Measurements from ENCODE around the gene TCL1A.
"Not testable (repeated sequence)": the region's sequence is repeated elsewhere in the genome, so short reads cannot be mapped to it uniquely, and the experiment has no call there.

The TCL1A gene

DNA sequence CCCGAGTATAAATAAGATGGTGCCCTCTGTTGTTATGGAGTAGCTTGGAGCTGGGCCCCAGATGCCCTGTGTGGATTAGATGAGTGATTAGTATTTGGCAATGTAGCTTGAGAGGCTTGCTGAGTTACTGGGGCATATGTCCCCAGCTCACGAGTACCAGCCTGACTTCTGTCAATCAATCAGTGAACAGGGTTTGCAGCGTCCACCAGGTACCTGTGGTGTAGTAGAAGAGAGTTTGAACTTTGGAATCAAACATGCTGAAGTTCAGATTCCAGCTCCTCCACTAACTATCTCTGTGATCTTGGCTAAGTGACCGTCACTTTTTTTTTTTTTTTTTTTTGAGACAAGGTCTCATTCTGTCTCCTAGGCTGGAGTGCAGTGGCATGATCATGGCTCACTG is 39.3 kb downstream of the TCL1A start:
- no peak for DNase-seq

DNA sequence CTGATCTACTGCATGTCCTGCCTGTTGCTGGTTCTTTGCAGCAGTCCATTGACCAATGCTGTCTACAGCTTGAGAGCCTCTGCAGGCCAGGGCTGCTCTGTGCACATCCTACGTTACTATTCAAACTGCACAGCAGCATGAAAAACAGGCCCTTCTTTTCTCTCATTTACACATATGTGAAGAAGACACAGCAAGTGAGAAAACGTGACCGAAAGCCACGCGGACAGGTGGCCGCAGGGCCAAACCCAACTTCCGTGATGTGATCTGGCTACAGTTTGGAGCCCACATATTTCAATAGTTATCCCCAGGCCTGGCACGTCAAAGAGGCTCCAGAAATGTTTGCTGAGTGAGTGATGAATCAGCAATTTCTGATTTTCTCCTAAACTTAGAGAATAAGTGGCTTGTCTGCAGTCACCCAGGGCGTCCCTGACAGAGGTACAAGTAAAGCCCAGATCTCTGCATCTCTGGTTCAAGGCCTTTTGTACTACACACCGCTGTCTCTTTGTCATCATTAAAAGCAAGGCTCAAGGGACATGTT is 45.6 kb downstream of the TCL1A start:
- no peak for DNase-seq

DNA sequence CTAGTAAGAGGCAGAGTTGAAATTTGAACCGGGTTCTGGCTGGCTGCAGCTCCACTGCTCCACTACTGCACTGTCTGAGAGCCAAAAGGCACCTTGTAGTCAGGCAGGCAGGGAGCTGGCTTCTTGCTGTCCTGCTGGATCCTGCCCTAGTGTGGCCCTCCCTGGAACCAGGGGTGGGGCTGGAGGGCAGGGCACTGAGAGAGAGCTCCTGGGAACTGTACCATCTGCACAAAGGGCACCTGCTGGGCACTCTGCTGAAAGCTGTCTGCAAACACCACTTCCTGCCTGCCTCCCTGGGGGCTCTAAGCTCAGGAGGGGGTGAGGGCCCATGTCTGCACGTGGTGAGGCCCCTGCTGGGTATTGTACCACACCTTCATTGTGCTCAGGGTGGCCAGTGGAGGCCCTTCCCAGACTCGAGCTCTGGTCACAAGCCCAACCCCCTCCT is 46.7 kb downstream of the TCL1A start:
- DNase-seq, result no peak

DNA sequence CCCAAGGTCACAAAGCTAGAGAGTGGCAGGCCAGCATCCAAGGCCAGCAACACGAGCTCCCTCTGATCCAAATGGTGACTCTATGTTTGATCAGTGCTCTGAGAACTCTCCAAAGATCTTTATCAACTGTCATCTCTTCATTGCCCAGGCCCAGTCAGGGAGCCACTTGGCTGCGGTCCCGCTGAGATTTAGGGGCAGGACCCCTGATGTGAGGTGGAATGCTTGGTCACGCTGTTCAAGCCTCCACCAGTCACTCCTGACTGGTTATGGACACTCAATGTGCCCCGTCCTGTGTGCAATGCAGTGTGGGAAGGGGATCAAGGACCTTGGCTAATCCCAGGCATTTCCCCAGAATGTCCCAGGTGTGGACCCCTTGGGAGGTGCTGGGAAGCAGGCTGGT is 47.5 kb downstream of the TCL1A start:
- no peak for DNase-seq

DNA sequence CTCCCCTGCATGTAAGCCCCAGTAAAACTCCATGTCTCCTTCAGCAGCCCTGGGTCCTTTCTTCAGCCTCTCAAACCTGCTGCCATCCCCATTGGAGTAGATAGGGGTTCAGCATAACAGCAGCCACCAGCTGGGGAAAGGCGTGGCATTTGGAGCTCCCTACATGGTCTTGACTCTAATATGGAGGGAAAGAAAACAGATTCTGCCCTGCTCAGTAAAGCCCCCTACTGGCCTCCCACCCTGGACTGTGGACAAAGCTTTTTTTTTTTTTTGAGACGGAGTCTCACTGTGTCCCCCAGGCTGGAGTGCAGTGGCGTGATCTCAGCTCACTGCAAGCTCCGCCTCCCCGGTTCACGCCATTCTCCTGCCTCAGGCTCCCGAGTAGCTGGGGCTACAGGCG is 48.4 kb downstream of the TCL1A start:
- DNase-seq, result not testable (repeated sequence)

DNA sequence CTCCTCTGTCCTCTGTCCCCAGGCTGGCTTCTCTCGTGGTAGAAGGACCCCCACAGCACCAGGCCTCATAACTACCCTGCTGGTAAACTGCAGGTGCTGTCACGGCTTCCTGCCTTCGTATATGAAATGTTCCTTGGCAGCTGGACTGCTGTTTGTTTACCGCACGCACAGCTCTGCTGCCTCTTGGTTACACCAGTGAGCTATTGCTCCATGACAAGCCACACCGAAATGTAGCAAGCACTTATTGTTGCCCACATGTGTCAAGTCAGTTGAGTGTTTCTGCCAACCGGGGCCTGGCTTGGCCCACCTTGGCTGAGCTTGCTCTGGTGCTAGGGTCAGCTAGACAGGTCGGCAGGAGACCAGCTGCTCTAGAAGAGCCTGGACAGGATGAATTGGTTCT is 49.4 kb downstream of the TCL1A start:
- no peak for DNase-seq

DNA sequence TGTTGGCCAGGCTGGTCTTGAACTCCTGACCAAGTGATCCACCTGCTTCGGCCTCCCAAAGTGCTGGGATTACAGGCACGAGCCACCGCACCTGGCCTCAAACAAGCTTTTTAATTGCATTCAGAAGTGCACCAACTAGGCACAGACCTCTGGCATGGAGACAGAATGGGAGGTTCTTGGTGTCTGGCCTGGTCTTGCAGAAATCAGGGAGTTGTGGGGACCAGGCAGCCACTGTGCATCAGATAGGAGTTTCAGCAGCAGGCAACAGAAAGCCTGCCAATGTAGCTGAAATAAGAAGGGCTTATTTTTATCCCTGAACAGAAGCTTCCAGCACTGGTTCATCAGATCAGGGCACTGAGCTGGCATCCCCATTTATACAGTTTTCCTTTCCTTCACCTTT is 49.9 kb downstream of the TCL1A start:
- DNase-seq, result no peak

DNA sequence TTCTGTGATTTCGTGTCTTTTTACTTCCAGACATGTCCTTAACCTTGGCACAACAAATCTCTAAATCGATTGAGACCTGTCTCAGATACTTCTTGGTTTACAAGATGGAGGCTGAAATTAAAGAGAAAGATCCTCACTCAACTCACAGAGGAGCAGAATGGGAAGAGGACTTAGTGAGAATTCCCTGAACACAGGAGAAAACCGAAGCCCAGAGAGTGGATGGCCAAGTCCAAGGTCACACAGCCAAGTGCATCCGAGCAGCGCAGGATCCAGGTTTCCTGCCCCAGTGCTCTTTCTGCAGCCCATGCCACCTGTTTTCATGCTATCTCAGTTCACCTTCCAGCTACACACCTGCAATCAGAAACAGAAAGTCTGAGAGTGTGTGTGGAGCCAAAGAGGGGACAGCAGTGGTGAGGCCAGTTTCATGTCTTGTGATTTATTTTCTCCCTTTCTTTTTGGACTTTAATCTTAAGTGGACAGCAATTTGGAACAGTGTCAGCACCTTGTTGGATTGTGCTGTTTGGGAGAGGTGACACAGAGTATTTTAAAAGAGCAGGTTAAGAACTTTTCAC is 50.6 kb downstream of the TCL1A start:
- DNase-seq, result no peak

DNA sequence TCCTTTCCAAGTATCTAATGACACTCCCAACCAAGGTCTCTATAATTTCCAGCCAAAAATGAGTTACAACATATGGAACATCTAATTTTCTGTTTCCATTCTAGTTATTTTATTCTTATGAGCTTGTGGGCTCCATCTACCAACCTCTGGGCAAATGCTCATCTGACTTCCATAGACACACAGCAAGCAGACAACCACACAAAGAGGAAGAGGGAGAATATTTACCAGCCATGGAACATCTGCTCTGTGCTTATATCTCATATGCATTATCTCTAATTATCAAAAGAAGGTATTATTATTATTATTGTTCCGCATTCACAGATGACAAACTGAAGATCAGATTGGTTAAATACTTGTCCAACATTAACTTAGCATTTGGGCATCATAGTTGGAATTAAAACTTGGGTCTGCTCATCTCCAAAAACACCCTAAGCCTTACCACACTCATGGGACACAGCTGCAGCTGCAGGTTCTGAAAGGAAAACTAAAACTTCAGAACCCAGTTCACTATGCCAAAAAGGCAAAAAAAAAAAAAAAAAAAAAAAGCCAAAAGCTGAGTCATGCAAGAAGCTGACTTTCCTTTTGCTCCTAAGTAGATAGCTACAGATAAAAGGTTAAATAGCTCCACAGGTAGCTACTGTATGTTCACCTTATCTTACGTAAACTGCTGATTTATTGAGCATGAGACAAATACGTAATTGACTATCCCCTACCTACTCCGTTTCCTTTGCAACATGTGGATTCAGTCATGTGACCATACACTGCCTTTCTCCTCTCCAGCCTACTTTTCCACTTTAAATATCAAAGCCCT is 51.3 kb downstream of the TCL1A start:
- DNase-seq, result no peak

DNA sequence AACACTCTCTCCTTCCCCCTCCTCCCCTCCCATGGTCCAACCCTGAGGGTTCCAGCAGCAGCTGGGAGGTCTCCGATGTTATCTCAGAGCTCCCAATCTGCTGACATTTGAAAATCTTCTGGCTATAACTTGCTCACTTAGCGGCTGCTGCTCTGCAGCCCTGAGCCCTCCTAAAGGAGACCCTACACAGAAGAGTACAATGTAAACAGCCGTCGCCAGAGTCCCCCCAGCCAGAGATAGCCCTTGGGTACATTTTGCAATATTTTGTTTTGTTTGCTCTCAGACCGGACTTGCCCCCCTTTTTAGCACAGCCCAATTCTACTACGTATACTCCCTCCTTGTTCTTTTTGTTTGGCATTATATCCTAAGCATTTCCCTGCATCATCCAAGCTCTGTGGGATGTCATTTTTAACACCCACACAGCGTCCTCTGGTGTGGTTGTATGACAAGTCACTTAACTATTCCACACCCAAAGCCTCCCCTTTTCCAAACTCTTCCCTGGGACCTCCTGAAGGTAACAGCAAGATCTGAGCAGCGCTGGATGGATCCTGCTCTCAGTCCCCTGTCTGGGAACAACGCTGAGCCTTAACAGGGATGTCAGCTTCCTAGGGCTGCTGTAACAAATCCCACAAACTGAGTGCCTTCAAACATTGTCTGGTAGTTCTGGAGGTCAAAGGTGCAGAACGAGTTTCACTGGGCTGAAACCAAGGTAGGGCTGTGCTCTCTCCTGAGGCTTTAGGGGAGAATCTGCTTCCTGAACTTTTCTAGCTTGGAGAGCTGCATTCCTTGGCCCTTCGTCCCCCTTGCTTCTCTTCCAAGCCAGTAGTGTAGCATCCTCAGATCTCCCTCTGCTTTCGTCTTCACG is 53.0 kb downstream of the TCL1A start:
- DNase-seq, result no peak

DNA sequence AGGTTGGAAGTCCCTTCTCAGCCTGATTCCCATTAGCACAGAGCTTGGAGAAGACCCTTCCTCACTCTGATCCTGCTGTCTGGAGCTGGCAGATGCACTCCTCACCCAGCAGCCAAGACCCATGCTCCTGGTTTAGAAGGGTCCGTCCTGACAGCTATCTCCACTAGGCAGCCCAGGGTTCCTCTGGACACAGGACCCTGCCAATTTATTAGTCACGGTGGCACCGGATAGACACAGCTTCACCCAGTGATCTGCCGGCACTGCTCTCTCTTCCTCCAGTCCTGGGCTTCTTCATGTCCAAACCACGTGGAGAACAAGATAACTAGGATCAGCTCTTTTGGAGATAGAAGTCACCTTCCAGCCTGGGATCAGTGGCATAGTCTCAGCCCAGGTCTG is 53.9 kb downstream of the TCL1A start:
- no peak for DNase-seq
